Mucosa of descending colon (tissue), 3 donors: ENCODE data around the gene FLT1. TPM values are rescaled to one million over a fixed set of nuclear protein-coding genes. Genes with fewer than 3 reads are reported as not detected.

Experiments
- ATAC-seq: fragments of 200-7000 bp; cut with Tn5 transposase; one replicate; pipeline ENCODE4 v1.9.1; 2020; ENCODE audit warnings: mild to moderate bottlenecking, moderate library complexity
- DNase-seq, 3 donors: peaks; one replicate each; pipeline ENCODE4 v3.0.0-alpha.2; 2020
- H3K36me3 ChIP-seq: fragments of 200-600 bp; one replicate; pipeline ENCODE4 v1.8.0; 2021; ENCODE audit warnings: low read depth, mild to moderate bottlenecking
- H3K4me1 ChIP-seq: fragments of 200-600 bp; one replicate; pipeline ENCODE4 v1.8.0; 2021; ENCODE audit warnings: low read depth, mild to moderate bottlenecking
- H3K4me3 ChIP-seq: fragments of 200-600 bp; one replicate; pipeline ENCODE4 v1.8.0; 2021; ENCODE audit warnings: mild to moderate bottlenecking
- H3K9me3 ChIP-seq: fragments of 200-600 bp; one replicate; pipeline ENCODE4 v1.8.0; 2021; ENCODE audit warnings: mild to moderate bottlenecking
- intact Hi-C, 2 donors: fragments of 100-400 bp; cut with DNase I in 1 of 2; cut with micrococcal nuclease in 1 of 2; formaldehyde crosslinking; loops; one replicate each; pipeline versions ENCODE4 v1.11.0 to v1.11.1; 2022; cut with DNase I, micrococcal nuclease
- total RNA-seq, 3 donors: library from RNA; stranded (reverse); fragmentation: NEBNext Ultra II Directional in 2 of 3; extraction: Animal tissue kit (Norgen Biotek cat#: 25700) in 2 of 3; gene quantifications; one replicate each; pipeline versions ENCODE4 v1.2.1 to v1.2.4, GENCODE V29; 2021 to 2023
- TF ChIP-seq, protein P1 (sequence below): fragments of 200-600 bp; IDR thresholded peaks from one replicate; pipeline ENCODE4 v1.8.0; 2022; ENCODE audit warnings: antibody characterized with exemption, mild to moderate bottlenecking
- donor health status: DM: no; HTN: no; CAD: no; lungs with moderate emphysema.
- donor health status: DM: no; HTN: no; CAD: no.
- donor health status: DM: no; HTN: yes; CAD: no.

FLT1 gene
- total RNA-seq, 3 donors from 2014 or later, result 3.8 to 9.2 (median 4.0) TPM

DNA sequence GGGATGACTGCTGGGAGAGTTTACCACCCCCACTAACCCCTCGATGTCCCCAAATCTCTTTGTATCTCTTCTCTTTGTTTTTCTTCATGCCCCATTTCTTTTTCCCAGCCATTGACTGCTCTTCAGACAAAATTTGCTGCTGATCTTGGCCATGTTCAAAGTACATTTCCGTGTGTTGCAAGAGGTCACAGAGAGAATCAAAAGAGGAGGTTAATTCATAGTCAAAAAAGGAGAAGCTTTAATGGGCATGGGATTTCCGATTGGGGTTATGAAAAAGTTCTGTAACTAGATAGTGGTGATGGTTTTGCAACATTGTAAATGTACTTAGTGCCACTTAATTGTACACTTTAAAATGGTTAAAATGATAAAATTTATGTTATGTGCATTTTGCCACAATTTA, 121.1 kb downstream of the FLT1 start:
- TF ChIP-seq, protein P1, sequence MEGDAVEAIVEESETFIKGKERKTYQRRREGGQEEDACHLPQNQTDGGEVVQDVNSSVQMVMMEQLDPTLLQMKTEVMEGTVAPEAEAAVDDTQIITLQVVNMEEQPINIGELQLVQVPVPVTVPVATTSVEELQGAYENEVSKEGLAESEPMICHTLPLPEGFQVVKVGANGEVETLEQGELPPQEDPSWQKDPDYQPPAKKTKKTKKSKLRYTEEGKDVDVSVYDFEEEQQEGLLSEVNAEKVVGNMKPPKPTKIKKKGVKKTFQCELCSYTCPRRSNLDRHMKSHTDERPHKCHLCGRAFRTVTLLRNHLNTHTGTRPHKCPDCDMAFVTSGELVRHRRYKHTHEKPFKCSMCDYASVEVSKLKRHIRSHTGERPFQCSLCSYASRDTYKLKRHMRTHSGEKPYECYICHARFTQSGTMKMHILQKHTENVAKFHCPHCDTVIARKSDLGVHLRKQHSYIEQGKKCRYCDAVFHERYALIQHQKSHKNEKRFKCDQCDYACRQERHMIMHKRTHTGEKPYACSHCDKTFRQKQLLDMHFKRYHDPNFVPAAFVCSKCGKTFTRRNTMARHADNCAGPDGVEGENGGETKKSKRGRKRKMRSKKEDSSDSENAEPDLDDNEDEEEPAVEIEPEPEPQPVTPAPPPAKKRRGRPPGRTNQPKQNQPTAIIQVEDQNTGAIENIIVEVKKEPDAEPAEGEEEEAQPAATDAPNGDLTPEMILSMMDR, result no peak
- H3K4me1 ChIP-seq, result no peaks in the 10 kb centered on the region
- DNase-seq (no peak), ATAC-seq (no peak)
- no peaks in the 10 kb centered on the region for H3K9me3 ChIP-seq
- no peaks in the 10 kb centered on the region for H3K36me3 ChIP-seq
- H3K4me3 ChIP-seq, result no peak overlapping the region
- intact Hi-C loops, result no loop called here

GRCh38 chr13:28370448-28370847, 124.5 kb downstream of the FLT1 start:
- Histone ChIP-seq H3K4me1 (no peaks in the 10 kb centered on the region), H3K36me3 (no peaks in the 10 kb centered on the region), H3K4me3 (no peak overlapping the region), H3K9me3 (no peaks in the 10 kb centered on the region)
- intact Hi-C loops, result no loop called here
- TF ChIP-seq, protein P1, result no peak
- DNase-seq (no peak), ATAC-seq (no peak)

GRCh38 chr13:28358708-28359107, 136.2 kb downstream of the FLT1 start:
- TF ChIP-seq, protein P1, result no peak
- Histone ChIP-seq H3K36me3 (no peaks in the 10 kb centered on the region), H3K9me3 (no peaks in the 10 kb centered on the region), H3K4me3 (no peak overlapping the region), H3K4me1 (no peaks in the 10 kb centered on the region)
- DNase-seq (no peak), ATAC-seq (no peak)
- intact Hi-C loops, result no loop called here

GRCh38 chr13:28357911-28358433, 137.0 kb downstream of the FLT1 start:
- TF ChIP-seq, protein P1, result no peak
- no peak for DNase-seq
- H3K4me1 ChIP-seq, result no peaks in the 10 kb centered on the region
- no peaks in the 10 kb centered on the region for H3K36me3 ChIP-seq
- no peaks in the 10 kb centered on the region for H3K9me3 ChIP-seq
- no peak overlapping the region for H3K4me3 ChIP-seq
- intact Hi-C loops, result no loop called here
- ATAC-seq, result no peak

DNA sequence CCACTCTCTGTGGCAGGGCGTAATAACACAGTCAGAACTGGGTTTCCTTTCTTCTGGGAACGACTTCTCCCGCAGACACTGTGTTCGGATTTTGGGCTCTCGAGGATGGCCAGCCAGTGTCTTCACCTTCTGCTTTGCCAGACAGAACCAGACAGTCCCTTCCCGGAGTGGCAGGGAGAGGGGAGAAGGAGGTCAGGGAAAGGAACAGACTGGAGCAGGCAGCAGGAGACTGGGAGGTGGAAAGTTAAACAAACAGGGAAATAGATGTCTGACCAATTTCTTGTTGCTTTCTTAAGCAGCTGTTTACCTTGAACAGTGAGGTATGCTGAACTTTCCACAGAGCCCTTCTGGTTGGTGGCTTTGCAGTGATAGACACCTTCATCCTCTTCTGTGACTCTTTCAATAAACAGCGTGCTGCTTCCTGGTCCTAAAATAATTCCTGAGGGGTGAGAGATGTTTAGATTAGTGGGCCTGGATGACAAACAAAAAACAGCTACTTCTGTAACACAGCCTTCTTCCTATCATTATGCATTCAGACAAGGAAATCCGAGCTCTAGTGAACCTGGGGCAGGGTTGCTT, 137.6 kb downstream of the FLT1 start:
- TF ChIP-seq, protein P1, result no peak
- no peaks in the 10 kb centered on the region for H3K36me3 ChIP-seq
- DNase-seq (no peak), ATAC-seq (no peak)
- H3K9me3 ChIP-seq, result no peaks in the 10 kb centered on the region
- no peaks in the 10 kb centered on the region for H3K4me1 ChIP-seq
- H3K4me3 ChIP-seq, result no peak overlapping the region
- intact Hi-C loops, result no loop called here
